Measurements from ENCODE around the gene TRIM33. TPM values are rescaled to one million over a fixed set of nuclear protein-coding genes. Genes with fewer than 3 reads are reported as not detected.

TRIM33 gene
- total and polyA plus RNA-seq, 2 of the 13 experiments (the other 11 are each of a cell fraction or from before 2014, with no cell fraction given), result 35.5 to 42.2 TPM

DNA sequence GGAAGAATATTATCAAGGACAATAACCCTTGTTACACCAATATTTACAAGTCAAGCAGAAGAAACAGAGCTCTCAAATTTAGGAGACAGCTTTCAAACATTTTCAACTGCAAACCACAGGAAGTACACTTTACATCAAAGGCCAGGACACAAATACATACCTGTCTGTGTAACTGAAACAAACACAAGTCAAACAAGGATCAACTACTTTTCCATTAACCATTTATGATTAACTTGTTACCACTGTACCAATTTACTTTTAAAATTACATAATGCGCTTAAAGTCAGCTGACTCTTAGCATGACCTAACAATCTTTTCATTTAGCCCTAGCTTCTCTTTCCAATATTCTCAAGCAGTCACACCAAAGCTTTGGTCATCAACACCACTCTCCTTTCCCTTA is 43.5 kb downstream of the TRIM33 start (continued):
- TF ChIP-seq HNF1A (IDR thresholded peaks at IDR 0.05; ENCODE audit: low read depth), result peak; percentile 96
- peak; percentile 96 for TF ChIP-seq HNF1A (CRISPR knock-in tag; IDR thresholded peaks at IDR 0.05; ENCODE audit: borderline replicate concordance)
- TF ChIP-seq NRL (CRISPR knock-in tag; IDR thresholded peaks at IDR 0.05; ENCODE audit: borderline replicate concordance), result no peak
- TF ChIP-seq SRSF4 (IDR thresholded peaks at IDR 0.05; ENCODE audit: low read depth, low read length, poor library complexity, severe bottlenecking), result no peak
- TF ChIP-seq RAD51 (IDR thresholded peaks at IDR 0.05; ENCODE audit: borderline replicate concordance), result 0 out of 2 replicates have a peak, but pooled peaks have one; percentile 37
- TF ChIP-seq MED1 (CRISPR knock-in tag; IDR thresholded peaks at IDR 0.05), result peak; percentile 96
- TF ChIP-seq ZFP62 (CRISPR knock-in tag; IDR thresholded peaks at IDR 0.05), result no peak
- TF ChIP-seq HOXA3 (CRISPR knock-in tag; IDR thresholded peaks at IDR 0.05), result 0 out of 2 replicates have a peak, but pooled peaks have one; percentile 32
- peak; percentile 88 for TF ChIP-seq ATF2 (CRISPR knock-in tag; IDR thresholded peaks at IDR 0.05)
- peak; percentile 96 for TF ChIP-seq HMG20A (CRISPR knock-in tag; IDR thresholded peaks at IDR 0.05; ENCODE audit: borderline replicate concordance)
- TF ChIP-seq ZNF776 (CRISPR knock-in tag; IDR thresholded peaks at IDR 0.05), result no peak
- TF ChIP-seq KDM5B (CRISPR knock-in tag; IDR thresholded peaks at IDR 0.05; ENCODE audit: borderline replicate concordance), result no peak
- TF ChIP-seq KDM4B (CRISPR knock-in tag; IDR thresholded peaks at IDR 0.05), result peak; percentile 84; the same call in 1 of the 2 replicates
- TF ChIP-seq RFX1 (IDR thresholded peaks at IDR 0.05), result no peak
- TF ChIP-seq ZNF18 (CRISPR knock-in tag; IDR thresholded peaks at IDR 0.05; ENCODE audit: insufficient replicate concordance), result peak; percentile 8
- 0 out of 2 replicates have a peak, but pooled peaks have one; percentile 32 for TF ChIP-seq SP140L (CRISPR knock-in tag; IDR thresholded peaks at IDR 0.05; ENCODE audit: borderline replicate concordance)
- peak; percentile 85; the same call in 1 of the 2 replicates for TF ChIP-seq LCORL (IDR thresholded peaks at IDR 0.05)
- peak; percentile 71 for TF ChIP-seq LCORL (CRISPR knock-in tag; IDR thresholded peaks at IDR 0.05)
- TF ChIP-seq TRAFD1 (CRISPR knock-in tag; IDR thresholded peaks at IDR 0.05; ENCODE audit: borderline replicate concordance), result no peak
- no peak for TF ChIP-seq ZFP90 (CRISPR knock-in tag; IDR thresholded peaks at IDR 0.05; ENCODE audit: borderline replicate concordance)
- TF ChIP-seq MAZ (IDR thresholded peaks at IDR 0.05; ENCODE audit: borderline replicate concordance, low read depth, low read length), result no peak
- no peak for TF ChIP-seq MAZ (CRISPR knock-in tag; IDR thresholded peaks at IDR 0.05; ENCODE audit: low read depth)
- TF ChIP-seq WIZ (CRISPR knock-in tag; IDR thresholded peaks at IDR 0.05), result no peak
